Liver (tissue), 9 donors: Measurements from ENCODE around the gene LRP1-AS. TPM values are rescaled to one million over a fixed set of nuclear protein-coding genes. Genes with fewer than 3 reads are reported as not detected.
A peak's percentile ranks its signal among the peaks of the same experiment; 100 is the strongest.

ENCODE experiments used
- DNase-seq: peaks from one replicate; pipeline ENCODE4 v3.0.0-alpha.2; 2017; ENCODE audit warnings: low spot score
- H3K27ac ChIP-seq, 2 donors: one replicate each; pipeline ENCODE4 v1.7.0; 2013; ENCODE audit warnings: inconsistent platforms in 2 of 2, low read length in 2 of 2, control low read depth in 1 of 2, low read depth in 1 of 2, mild to moderate bottlenecking in 1 of 2
- H3K27me3 ChIP-seq, 4 donors: one replicate each; pipeline versions ENCODE4 v1.6.1 to v1.7.0; 2013; ENCODE audit warnings: low read length in 3 of 4, inconsistent platforms in 1 of 4, mild to moderate bottlenecking in 1 of 4, moderate library complexity in 1 of 4; ENCODE audit not compliant: control insufficient read depth in 4 of 4, insufficient read depth in 4 of 4
- H3K36me3 ChIP-seq, 4 donors: one replicate each; pipeline versions ENCODE4 v1.6.1 to v1.7.0; 2013; ENCODE audit warnings: low read length in 3 of 4, mild to moderate bottlenecking in 3 of 4, low read depth in 1 of 4, moderate library complexity in 1 of 4; ENCODE audit not compliant: control insufficient read depth in 4 of 4, insufficient read depth in 3 of 4
- H3K4me1 ChIP-seq, 4 donors: one replicate each; pipeline versions ENCODE4 v1.6.1 to v1.7.0; 2013; ENCODE audit warnings: low read length in 3 of 4, mild to moderate bottlenecking in 3 of 4, moderate library complexity in 1 of 4; ENCODE audit not compliant: control insufficient read depth in 4 of 4, insufficient read depth in 4 of 4
- H3K4me3 ChIP-seq, 3 donors: one replicate each; pipeline versions ENCODE4 v1.6.1 to v1.7.0; 2013; ENCODE audit warnings: low read length in 3 of 3, control low read depth in 1 of 3, low read depth in 1 of 3, mild to moderate bottlenecking in 1 of 3
- H3K9ac ChIP-seq, 2 donors: one replicate each; pipeline ENCODE4 v1.7.0; 2013; ENCODE audit warnings: low read length in 2 of 2, mild to moderate bottlenecking in 2 of 2, moderate library complexity in 2 of 2, control low read depth in 1 of 2, low read depth in 1 of 2
- H3K9me3 ChIP-seq, 4 donors: one replicate each; pipeline versions ENCODE4 v1.6.1 to v1.7.0; 2013; ENCODE audit warnings: low read length in 3 of 4; ENCODE audit not compliant: control insufficient read depth in 4 of 4
- EGR1 ChIP-seq, 2 donors: IDR thresholded peaks; 2 replicates each; pipeline ENCODE4 v1.6.1; 2016 to 2018; ENCODE audit warnings: antibody characterized with exemption in 2 of 2, low read depth in 2 of 2
- FOXA1 ChIP-seq: IDR thresholded peaks from 2 replicates; pipeline ENCODE4 v1.6.1; 2016; ENCODE audit warnings: antibody characterized with exemption
- FOXA2 ChIP-seq: IDR thresholded peaks from 2 replicates; pipeline ENCODE4 v1.6.1; 2016; ENCODE audit warnings: antibody characterized with exemption
- GABPA ChIP-seq, 2 donors: IDR thresholded peaks in 1 of 2; conservative IDR thresholded peaks in 1 of 2; 2 replicates each; pipeline ENCODE4 v1.6.1; 2016; ENCODE audit warnings: antibody characterized with exemption in 2 of 2, mild to moderate bottlenecking in 1 of 2, moderate library complexity in 1 of 2
- HNF4A ChIP-seq, 2 donors: conservative IDR thresholded peaks; 2 replicates each; pipeline ENCODE4 v1.6.1; 2016; ENCODE audit warnings: antibody characterized with exemption in 2 of 2, mild to moderate bottlenecking in 2 of 2
- HNF4G ChIP-seq: IDR thresholded peaks from 2 replicates; pipeline ENCODE4 v1.6.1; 2016; ENCODE audit warnings: antibody characterized with exemption
- JUND ChIP-seq, 2 donors: IDR thresholded peaks; 2 replicates each; pipeline ENCODE4 v1.6.1; 2016; ENCODE audit warnings: antibody characterized with exemption in 2 of 2
- NR2F2 ChIP-seq: IDR thresholded peaks from 2 replicates; pipeline ENCODE4 v1.6.1; 2016; ENCODE audit warnings: antibody characterized with exemption
- RAD21 ChIP-seq, 2 donors: IDR thresholded peaks; 2 replicates each; pipeline ENCODE4 v1.6.1; 2016; ENCODE audit warnings: antibody characterized with exemption in 2 of 2, mild to moderate bottlenecking in 2 of 2
- RXRA ChIP-seq, 2 donors: IDR thresholded peaks; 2 replicates each; pipeline ENCODE4 v1.6.1; 2017 to 2018; ENCODE audit warnings: antibody characterized with exemption in 2 of 2, mild to moderate bottlenecking in 1 of 2
- SP1 ChIP-seq: IDR thresholded peaks from 2 replicates; pipeline ENCODE4 v1.6.1; 2018; ENCODE audit warnings: antibody characterized with exemption, mild to moderate bottlenecking
- TAF1 ChIP-seq: conservative IDR thresholded peaks from 2 replicates; pipeline ENCODE4 v1.6.1; 2016; ENCODE audit warnings: antibody characterized with exemption, mild to moderate bottlenecking
- YY1 ChIP-seq: IDR thresholded peaks from 2 replicates; pipeline ENCODE4 v1.6.1; 2016; ENCODE audit warnings: antibody characterized with exemption, mild to moderate bottlenecking
- WGBS: extraction: QIAGEN DNeasy Blood & Tissue Kit; methylation state at CpG from one replicate; pipeline ENCODE4 v1.1.7; 2013; 5-methylcytosine and 5-hydroxymethylcytosine counted together
- polyA plus RNA-seq, 2 donors: library from polyadenylated mRNA; stranded (reverse) in 1 of 2; unstranded in 1 of 2; fragments of 200-250 nt in 1 of 2; fragments of >200 nt in 1 of 2; fragmentation: Nextera tagmentation in 1 of 2; extraction: Ambion mirVana in 1 of 2; gene quantifications; one replicate each; pipeline versions ENCODE4 v1.2.1 to v1.2.3, GENCODE V29; 2013 to 2015
- total RNA-seq, 2 donors: library from RNA; depleted of rRNA; stranded (reverse); fragments of >200 nt; gene quantifications; one replicate each; pipeline ENCODE4 v1.2.3, GENCODE V29; 2014
- TF ChIP-seq, protein P1 (sequence below): IDR thresholded peaks from 2 replicates; pipeline ENCODE4 v1.6.1; 2016; ENCODE audit warnings: antibody characterized with exemption
- TF ChIP-seq, protein P2 (sequence below): IDR thresholded peaks from 2 replicates; pipeline ENCODE4 v1.6.1; 2016; ENCODE audit warnings: antibody characterized with exemption
- TF ChIP-seq, protein P3 (sequence below): fragments of 150-350 bp; IDR thresholded peaks from 2 replicates; pipeline ENCODE4 v1.5.1; 2017; ENCODE audit warnings: improper control_type of control experiment, low read depth, low read length; ENCODE audit not compliant: missing input control
- TF ChIP-seq, protein P4 (sequence below): IDR thresholded peaks from 2 replicates; pipeline ENCODE4 v1.6.1; 2016; ENCODE audit warnings: antibody characterized with exemption
- TF ChIP-seq, protein P5 (sequence below): IDR thresholded peaks from 2 replicates; pipeline ENCODE4 v1.6.1; 2016; ENCODE audit warnings: antibody characterized with exemption, mild to moderate bottlenecking
- donor health status: healthy.
- donor health status: healthy.
- donor health status: healthy.
- donor health status: healthy.
- donor health status: healthy.

LRP1-AS gene
- total and polyA plus RNA-seq, 4 donors, result not detected

DNA sequence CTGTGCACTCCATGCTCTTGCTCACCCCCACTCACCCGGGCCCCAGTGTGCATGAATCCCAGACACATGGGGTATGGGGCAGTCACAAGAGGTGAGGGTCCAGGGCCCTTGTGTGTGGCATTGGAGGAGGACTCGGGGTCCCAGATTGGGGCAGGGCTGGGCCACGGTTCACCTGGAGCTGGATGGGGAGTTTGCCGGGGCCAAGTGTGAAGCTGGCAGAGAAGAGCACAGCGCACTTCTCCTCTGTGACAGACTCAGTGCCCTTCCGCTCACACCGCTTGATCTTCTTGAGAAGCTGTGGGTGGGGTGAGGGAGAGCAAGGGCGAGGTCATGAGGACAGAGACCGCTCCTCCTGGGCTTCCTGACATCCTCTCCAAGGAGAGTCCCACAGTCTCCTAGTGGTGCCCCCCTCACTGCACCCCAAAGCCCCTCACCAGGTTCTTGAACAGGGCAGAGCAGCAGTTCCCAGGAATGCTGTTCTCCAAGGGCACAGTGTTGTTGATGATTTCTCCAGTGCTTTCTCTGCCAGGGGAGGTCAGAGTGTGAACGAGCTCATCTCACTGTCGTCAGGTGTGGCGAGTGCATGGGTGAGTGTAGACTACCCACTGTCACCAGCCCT is 43.0 kb downstream of the LRP1-AS start (continued):
- TF ChIP-seq, protein P1, sequence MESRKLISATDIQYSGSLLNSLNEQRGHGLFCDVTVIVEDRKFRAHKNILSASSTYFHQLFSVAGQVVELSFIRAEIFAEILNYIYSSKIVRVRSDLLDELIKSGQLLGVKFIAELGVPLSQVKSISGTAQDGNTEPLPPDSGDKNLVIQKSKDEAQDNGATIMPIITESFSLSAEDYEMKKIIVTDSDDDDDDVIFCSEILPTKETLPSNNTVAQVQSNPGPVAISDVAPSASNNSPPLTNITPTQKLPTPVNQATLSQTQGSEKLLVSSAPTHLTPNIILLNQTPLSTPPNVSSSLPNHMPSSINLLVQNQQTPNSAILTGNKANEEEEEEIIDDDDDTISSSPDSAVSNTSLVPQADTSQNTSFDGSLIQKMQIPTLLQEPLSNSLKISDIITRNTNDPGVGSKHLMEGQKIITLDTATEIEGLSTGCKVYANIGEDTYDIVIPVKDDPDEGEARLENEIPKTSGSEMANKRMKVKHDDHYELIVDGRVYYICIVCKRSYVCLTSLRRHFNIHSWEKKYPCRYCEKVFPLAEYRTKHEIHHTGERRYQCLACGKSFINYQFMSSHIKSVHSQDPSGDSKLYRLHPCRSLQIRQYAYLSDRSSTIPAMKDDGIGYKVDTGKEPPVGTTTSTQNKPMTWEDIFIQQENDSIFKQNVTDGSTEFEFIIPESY, result no peak
- no peak for TF ChIP-seq SP1

DNA sequence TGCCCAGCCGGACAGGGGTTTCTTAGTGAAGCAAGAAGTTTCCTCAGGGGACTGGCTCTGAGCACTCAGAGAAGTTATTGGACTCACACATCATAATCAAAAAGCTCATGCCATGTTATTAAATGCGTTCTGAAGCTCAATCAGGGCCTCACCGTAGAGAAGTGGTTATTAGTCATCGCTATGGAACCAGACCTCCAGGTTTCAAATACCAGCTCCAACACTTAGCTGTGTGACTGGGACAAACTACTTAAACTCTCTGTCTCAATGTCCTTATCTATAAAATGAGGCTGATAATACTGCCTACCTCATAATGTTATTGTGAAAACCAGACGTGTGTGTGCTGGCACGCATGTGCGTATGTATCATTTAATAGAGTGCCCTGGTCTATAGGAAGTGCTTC is 43.6 kb downstream of the LRP1-AS start:
- H3K9ac ChIP-seq, result no peak overlapping the region
- no peak for TF ChIP-seq NR2F2
- DNase-seq, result no peak
- no peaks in the 10 kb centered on the region for H3K9me3 ChIP-seq
- WGBS, result 94% methylated on average over 7 of the region's 7 CpGs
- no peaks in the 10 kb centered on the region for H3K27me3 ChIP-seq
- H3K4me1 ChIP-seq, result peaks cover 9 to 36% (median 26%) of the 10 kb centered on the region in 4 donors
- no peak overlapping the region for H3K4me3 ChIP-seq
- peak overlapping the region; percentile 23 to 60 for H3K27ac ChIP-seq
- H3K36me3 ChIP-seq, result peaks cover 16 to 44% (median 34%) of the 10 kb centered on the region in 4 donors

DNA sequence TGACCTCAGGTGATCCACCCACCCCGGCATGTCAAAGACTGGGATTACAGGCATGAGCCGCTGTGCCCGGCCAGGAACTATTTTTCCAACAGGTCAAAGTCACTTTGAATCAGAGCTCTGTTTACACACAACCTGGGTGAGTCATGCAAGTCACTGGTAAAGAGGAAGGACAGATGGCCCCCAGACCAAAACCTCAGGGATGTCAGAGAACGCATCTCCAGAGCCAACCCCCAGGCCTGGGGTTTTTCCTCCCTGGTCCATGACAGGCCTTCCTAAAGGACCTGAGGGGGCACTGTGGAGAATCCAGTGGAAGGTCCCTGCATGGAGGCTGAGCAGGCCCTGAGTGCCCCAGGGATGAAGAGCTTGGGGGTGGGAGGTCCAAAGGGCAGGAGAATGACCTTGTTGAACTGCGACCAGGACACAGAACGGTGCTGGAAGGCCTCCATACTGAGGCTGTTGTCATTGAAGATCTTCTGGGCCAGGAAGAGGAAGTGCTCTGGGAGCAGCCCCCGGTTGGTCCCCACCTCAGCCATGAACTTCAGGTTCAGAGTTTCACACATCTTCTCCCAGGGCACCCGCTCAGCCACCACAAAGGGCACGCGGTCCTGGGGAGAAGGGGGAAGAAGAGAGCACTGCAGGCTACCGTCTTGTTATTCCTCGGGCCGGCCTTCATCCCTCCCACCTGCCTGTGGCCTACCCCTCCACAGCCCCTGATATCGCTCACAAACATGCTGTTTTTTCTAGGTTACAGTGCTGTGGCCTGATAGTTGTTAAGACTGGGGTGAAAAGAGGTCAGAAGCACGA is 45.3 kb downstream of the LRP1-AS start:
- H3K4me1 ChIP-seq, result peaks cover 7 to 29% (median 16%) of the 10 kb centered on the region in 4 donors
- DNase-seq, result peak; percentile 55
- H3K27me3 ChIP-seq, result no peaks in the 10 kb centered on the region
- H3K4me3 ChIP-seq, result no peak overlapping the region
- TF ChIP-seq FOXA1 (peak; percentile 71), YY1 (peak; percentile 75), FOXA2 (peak; percentile 90), NR2F2 (peak; percentile 76), JUND (IDR thresholded peaks at IDR 0.05) (peak; percentile 99 to 100), SP1 (peak; percentile 97), HNF4G (peak; percentile 94), TAF1 (peak; percentile 48), HNF4A (conservative IDR thresholded peaks at IDR 0.05) (peak; percentile 89 to 93), RAD21 (IDR thresholded peaks at IDR 0.05) (peak; percentile 11 to 32), RXRA (IDR thresholded peaks at IDR 0.05) (peak; percentile 88 to 92), EGR1 (IDR thresholded peaks at IDR 0.05; ENCODE audit: low read depth in 2 of 2) (peak; percentile 28 to 90), GABPA (IDR thresholded peaks at IDR 0.05 in 1 of 2, conservative IDR thresholded peaks at IDR 0.05 in 1 of 2) (no peak)
- TF ChIP-seq, protein P2, sequence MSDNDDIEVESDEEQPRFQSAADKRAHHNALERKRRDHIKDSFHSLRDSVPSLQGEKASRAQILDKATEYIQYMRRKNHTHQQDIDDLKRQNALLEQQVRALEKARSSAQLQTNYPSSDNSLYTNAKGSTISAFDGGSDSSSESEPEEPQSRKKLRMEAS, result peak; percentile 79
- TF ChIP-seq, protein P3, sequence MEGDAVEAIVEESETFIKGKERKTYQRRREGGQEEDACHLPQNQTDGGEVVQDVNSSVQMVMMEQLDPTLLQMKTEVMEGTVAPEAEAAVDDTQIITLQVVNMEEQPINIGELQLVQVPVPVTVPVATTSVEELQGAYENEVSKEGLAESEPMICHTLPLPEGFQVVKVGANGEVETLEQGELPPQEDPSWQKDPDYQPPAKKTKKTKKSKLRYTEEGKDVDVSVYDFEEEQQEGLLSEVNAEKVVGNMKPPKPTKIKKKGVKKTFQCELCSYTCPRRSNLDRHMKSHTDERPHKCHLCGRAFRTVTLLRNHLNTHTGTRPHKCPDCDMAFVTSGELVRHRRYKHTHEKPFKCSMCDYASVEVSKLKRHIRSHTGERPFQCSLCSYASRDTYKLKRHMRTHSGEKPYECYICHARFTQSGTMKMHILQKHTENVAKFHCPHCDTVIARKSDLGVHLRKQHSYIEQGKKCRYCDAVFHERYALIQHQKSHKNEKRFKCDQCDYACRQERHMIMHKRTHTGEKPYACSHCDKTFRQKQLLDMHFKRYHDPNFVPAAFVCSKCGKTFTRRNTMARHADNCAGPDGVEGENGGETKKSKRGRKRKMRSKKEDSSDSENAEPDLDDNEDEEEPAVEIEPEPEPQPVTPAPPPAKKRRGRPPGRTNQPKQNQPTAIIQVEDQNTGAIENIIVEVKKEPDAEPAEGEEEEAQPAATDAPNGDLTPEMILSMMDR, result no peak
- TF ChIP-seq, protein P4, sequence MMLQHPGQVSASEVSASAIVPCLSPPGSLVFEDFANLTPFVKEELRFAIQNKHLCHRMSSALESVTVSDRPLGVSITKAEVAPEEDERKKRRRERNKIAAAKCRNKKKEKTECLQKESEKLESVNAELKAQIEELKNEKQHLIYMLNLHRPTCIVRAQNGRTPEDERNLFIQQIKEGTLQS, result peak; percentile 98
- TF ChIP-seq, protein P1, result peak; percentile 73
- TF ChIP-seq, protein P5, sequence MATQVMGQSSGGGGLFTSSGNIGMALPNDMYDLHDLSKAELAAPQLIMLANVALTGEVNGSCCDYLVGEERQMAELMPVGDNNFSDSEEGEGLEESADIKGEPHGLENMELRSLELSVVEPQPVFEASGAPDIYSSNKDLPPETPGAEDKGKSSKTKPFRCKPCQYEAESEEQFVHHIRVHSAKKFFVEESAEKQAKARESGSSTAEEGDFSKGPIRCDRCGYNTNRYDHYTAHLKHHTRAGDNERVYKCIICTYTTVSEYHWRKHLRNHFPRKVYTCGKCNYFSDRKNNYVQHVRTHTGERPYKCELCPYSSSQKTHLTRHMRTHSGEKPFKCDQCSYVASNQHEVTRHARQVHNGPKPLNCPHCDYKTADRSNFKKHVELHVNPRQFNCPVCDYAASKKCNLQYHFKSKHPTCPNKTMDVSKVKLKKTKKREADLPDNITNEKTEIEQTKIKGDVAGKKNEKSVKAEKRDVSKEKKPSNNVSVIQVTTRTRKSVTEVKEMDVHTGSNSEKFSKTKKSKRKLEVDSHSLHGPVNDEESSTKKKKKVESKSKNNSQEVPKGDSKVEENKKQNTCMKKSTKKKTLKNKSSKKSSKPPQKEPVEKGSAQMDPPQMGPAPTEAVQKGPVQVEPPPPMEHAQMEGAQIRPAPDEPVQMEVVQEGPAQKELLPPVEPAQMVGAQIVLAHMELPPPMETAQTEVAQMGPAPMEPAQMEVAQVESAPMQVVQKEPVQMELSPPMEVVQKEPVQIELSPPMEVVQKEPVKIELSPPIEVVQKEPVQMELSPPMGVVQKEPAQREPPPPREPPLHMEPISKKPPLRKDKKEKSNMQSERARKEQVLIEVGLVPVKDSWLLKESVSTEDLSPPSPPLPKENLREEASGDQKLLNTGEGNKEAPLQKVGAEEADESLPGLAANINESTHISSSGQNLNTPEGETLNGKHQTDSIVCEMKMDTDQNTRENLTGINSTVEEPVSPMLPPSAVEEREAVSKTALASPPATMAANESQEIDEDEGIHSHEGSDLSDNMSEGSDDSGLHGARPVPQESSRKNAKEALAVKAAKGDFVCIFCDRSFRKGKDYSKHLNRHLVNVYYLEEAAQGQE, result peak; percentile 63
- peak overlapping the region in 1 of 2 donors; percentile 11 for H3K9ac ChIP-seq
- H3K36me3 ChIP-seq, result peaks cover 11 to 56% (median 41%) of the 10 kb centered on the region in 4 donors
- 25% methylated on average over 15 of the region's 15 CpGs for WGBS
- no peaks in the 10 kb centered on the region for H3K9me3 ChIP-seq
- peak overlapping the region; percentile 92 to 98 for H3K27ac ChIP-seq
